Body of pancreas (tissue), 4 donors: Measurements from ENCODE around the gene SPATA25. TPM values are rescaled to one million over a fixed set of nuclear protein-coding genes. Genes with fewer than 3 reads are reported as not detected.

Experiments
- ATAC-seq: fragments of 150-250 bp; one replicate; pipeline ENCODE4 v1.9.1; 2016
- DNase-seq, 4 donors: peaks; one replicate each; pipeline ENCODE4 v3.0.0-alpha.2; 2019
- H3K27ac ChIP-seq, 4 donors: fragments of 200-600 bp; sonication (generic); 1 replicate in 3 of 4; 2 replicates in 1 of 4; pipeline versions ENCODE4 v1.5.1 to v1.6.1; 2016 to 2019; ENCODE audit warnings: mild to moderate bottlenecking in 1 of 4, mixed read lengths in 1 of 4, moderate library complexity in 1 of 4
- H3K27me3 ChIP-seq, 2 donors: fragments of 200-600 bp; sonication (generic); one replicate each; pipeline ENCODE4 v1.6.0; 2016; ENCODE audit warnings: mild to moderate bottlenecking in 1 of 2
- H3K36me3 ChIP-seq, 2 donors: fragments of 200-600 bp; sonication (generic); replicated peaks in 1 of 2; 2 replicates each; pipeline ENCODE4 v1.5.1; 2016; ENCODE audit warnings: low read depth in 2 of 2; ENCODE audit not compliant: insufficient read depth in 1 of 2
- H3K4me1 ChIP-seq: fragments of 200-600 bp; sonication (generic); one replicate; pipeline ENCODE4 v1.6.0; 2016
- H3K4me3 ChIP-seq, 2 donors: fragments of 200-600 bp; sonication (generic); 1 replicate in 1 of 2; 2 replicates in 1 of 2; pipeline ENCODE4 v1.5.1; 2016 to 2019
- H3K9me3 ChIP-seq, 3 donors: fragments of 200-600 bp; sonication (generic); 1 replicate in 2 of 3; 2 replicates in 1 of 3; pipeline ENCODE4 v1.5.1; 2016
- POLR2A ChIP-seq, 3 donors: fragments of 450-650 bp; IDR thresholded peaks; one replicate each; pipeline ENCODE4 v1.6.1; 2016; ENCODE audit warnings: antibody characterized with exemption in 3 of 3, mild to moderate bottlenecking in 2 of 3
- WGBS, 2 donors: methylation state at CpG; one replicate each; pipeline ENCODE4 v1.1.5; 2017; 5-methylcytosine and 5-hydroxymethylcytosine counted together
- intact Hi-C: fragments of 100-400 bp; cut with DNase I; formaldehyde crosslinking; loops from one replicate; pipeline ENCODE4 v1.15.1; 2023
- total RNA-seq, 2 donors: library from RNA; depleted of rRNA; stranded (reverse); fragments of >200 nt; gene quantifications; one replicate each; pipeline ENCODE4 v1.1.0, GENCODE V29; 2016
- TF ChIP-seq, protein P1 (sequence below), 7 experiments: fragments of 450-650 bp in 4 of 7; fragments of 200-600 bp in 3 of 7; sonication (generic) in 3 of 7; IDR thresholded peaks; one replicate each; pipeline ENCODE4 v1.5.1; 2016 to 2019; ENCODE audit warnings: antibody characterized with exemption in 7 of 7

The SPATA25 gene
- total RNA-seq, 2 donors from 2014 or later, result 1.3 to 2.6 TPM

DNA sequence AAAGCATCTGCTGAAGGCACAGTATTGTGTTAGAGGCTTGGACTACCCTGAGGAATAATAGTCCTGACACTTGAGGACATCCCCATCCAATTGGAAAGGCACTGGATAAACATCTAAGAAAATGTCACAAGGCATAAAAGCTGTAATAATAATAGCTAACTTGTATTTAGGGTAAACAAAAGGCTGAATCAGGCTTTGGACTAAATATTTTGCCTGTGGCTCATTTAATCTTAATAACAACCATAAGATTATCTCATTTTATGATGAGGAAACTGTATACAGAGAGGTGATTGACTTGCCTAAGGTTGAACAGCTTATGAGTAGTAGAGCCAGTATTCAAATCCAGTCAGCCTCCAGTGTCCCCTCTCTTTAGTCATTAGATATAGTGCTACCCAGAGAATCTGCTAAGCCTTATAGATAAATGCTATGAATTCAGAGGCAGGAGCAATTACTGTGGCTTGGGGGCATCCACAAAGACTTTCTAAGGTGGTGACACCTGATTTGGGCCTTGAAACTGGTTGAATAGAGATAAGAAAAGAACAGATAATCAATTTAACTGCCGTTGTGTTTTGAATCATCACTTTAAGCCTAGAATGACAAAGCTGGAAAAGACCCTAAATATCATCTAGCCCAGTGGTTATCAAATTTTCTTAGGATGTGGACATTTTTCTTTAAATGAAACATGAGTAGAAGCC, 13.9 kb downstream of the SPATA25 start:
- Histone ChIP-seq H3K4me1 (no peaks in the 10 kb centered on the region), H3K36me3 (peaks cover 0 to 3% of the 10 kb centered on the region in 2 donors), H3K27ac (no peak overlapping the region), H3K4me3 (no peak overlapping the region), H3K27me3 (no peaks in the 10 kb centered on the region), H3K9me3 (no peaks in the 10 kb centered on the region)
- intact Hi-C loops, result no loop called here
- DNase-seq (no peak), ATAC-seq (no peak)
- WGBS, 2 donors, result 20 to 29% methylated on average over 1 of the region's 1 CpG
- TF ChIP-seq POLR2A (IDR thresholded peaks at IDR 0.05), result no peak
- TF ChIP-seq, protein P1, sequence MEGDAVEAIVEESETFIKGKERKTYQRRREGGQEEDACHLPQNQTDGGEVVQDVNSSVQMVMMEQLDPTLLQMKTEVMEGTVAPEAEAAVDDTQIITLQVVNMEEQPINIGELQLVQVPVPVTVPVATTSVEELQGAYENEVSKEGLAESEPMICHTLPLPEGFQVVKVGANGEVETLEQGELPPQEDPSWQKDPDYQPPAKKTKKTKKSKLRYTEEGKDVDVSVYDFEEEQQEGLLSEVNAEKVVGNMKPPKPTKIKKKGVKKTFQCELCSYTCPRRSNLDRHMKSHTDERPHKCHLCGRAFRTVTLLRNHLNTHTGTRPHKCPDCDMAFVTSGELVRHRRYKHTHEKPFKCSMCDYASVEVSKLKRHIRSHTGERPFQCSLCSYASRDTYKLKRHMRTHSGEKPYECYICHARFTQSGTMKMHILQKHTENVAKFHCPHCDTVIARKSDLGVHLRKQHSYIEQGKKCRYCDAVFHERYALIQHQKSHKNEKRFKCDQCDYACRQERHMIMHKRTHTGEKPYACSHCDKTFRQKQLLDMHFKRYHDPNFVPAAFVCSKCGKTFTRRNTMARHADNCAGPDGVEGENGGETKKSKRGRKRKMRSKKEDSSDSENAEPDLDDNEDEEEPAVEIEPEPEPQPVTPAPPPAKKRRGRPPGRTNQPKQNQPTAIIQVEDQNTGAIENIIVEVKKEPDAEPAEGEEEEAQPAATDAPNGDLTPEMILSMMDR (IDR thresholded peaks at IDR 0.05), result no peak

DNA sequence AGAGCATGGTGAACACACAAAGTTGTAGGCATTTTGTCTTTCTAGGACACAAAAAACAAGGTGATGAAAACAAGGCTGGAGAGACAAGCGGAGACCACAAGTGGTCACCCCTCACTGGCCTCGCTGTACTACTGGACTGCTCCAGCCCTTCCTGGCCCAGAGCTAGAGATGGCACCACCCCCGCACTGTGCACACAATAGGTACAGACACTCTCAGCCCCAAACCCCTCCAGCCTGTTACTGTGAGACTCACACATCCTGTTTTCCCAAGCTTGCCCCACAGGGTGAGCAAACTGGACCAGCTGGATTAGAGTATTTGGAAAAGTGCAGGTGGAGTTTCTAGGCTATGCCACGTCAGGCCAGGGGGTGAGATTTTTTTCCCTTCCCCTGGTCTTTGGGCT, 14.8 kb downstream of the SPATA25 start:
- Histone ChIP-seq H3K27ac (no peak overlapping the region), H3K4me1 (no peaks in the 10 kb centered on the region), H3K36me3 (no peaks in the 10 kb centered on the region), H3K4me3 (no peak overlapping the region), H3K9me3 (no peaks in the 10 kb centered on the region), H3K27me3 (no peaks in the 10 kb centered on the region)
- intact Hi-C loops, result no loop called here
- ATAC-seq, result no peak
- 81 to 87% methylated on average over 4 of the region's 4 CpGs for WGBS, 2 donors
- DNase-seq, result no peak
- TF ChIP-seq, protein P1 (IDR thresholded peaks at IDR 0.05), result no peak
- no peak for TF ChIP-seq POLR2A (IDR thresholded peaks at IDR 0.05)

DNA sequence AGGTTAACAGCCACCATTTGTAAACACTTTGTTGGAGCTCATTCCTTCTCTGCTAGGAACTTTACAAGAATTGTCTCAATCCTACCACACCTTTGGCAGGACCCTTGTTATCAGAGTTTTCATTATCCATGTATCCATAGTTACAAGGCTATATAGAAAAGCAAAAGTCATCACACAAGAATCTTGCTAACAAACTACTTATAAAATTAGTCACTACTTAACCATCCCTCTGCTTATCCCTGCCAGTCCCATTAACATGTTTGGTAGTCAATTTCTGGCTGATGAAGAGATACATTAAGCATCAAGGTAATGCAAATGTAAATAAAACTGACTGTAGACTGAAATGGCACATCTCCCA, 19.6 kb downstream of the SPATA25 start:
- TF ChIP-seq, protein P1 (IDR thresholded peaks at IDR 0.05), result no peak
- TF ChIP-seq POLR2A (IDR thresholded peaks at IDR 0.05), result no peak
- Histone ChIP-seq H3K4me3 (no peak overlapping the region), H3K27me3 (no peaks in the 10 kb centered on the region), H3K9me3 (no peaks in the 10 kb centered on the region), H3K27ac (no peak overlapping the region), H3K4me1 (no peaks in the 10 kb centered on the region), H3K36me3 (no peaks in the 10 kb centered on the region)
- ATAC-seq, result no peak
- intact Hi-C loops, result no loop called here
- no peak for DNase-seq

DNA sequence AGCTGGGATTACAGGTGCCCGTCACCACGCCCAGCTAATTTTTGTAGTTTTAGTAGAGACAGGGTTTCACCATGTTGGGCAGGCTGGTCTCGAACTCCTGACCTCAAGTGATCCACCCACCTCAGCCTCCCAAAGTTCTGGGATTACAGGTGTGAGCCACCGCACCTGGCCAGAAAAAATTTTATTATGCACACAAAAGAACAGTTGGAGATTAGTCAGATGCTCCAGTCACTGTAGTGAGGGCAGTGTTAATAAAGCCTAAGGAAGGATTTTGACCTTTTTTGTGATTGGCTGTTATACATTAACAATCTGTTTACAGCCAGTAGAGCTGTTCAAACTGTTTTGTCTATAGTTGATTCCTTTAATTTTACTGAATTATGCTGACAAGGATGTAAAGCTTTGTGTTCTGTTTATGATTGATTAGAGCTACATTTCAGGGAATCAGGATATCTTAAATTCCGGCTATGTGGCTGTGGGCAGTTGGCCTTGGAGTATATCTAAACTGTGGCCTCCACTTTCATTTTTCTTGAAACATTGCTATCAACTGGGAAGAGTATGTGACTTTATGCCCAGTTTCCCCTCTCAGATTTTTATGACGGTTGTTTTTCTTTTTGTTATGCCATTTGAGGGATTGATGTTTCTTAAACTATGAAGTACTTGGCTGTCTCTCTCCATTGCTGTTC, 20.1 kb downstream of the SPATA25 start:
- DNase-seq (no peak), ATAC-seq (no peak)
- H3K9me3 ChIP-seq, result no peaks in the 10 kb centered on the region
- 54 to 69% methylated on average over 6 of the region's 6 CpGs for WGBS, 2 donors
- no peak overlapping the region for H3K27ac ChIP-seq
- intact Hi-C loops, result no loop called here
- H3K36me3 ChIP-seq, result no peaks in the 10 kb centered on the region
- H3K27me3 ChIP-seq, result no peaks in the 10 kb centered on the region
- H3K4me1 ChIP-seq, result no peaks in the 10 kb centered on the region
- TF ChIP-seq POLR2A (IDR thresholded peaks at IDR 0.05), result no peak
- TF ChIP-seq, protein P1 (IDR thresholded peaks at IDR 0.05), result no peak
- H3K4me3 ChIP-seq, result no peak overlapping the region

DNA sequence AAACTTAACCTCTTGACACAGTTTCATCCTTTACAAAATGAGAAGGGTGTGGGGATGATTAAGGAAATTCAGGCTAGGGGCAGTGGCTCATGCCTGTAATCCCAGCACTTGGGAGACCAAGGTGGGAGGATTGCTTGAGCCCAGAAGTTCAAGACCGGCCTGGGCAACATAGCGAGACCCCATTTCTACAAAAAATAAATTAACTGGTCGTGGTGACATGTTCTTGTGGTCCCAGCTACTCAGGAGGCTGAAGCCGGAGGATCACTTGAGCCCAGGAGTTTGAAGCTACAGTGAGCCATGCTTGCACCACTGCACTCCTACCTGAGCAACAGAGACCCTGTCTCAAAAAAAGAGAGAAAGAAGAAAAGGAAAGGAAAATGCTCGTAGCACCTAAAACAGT, 21.0 kb downstream of the SPATA25 start:
- intact Hi-C loops, result no loop called here
- ATAC-seq, result no peak
- Histone ChIP-seq H3K4me3 (no peak overlapping the region), H3K36me3 (no peaks in the 10 kb centered on the region), H3K27ac (no peak overlapping the region), H3K9me3 (no peaks in the 10 kb centered on the region), H3K27me3 (no peaks in the 10 kb centered on the region), H3K4me1 (no peaks in the 10 kb centered on the region)
- no peak for TF ChIP-seq POLR2A (IDR thresholded peaks at IDR 0.05)
- TF ChIP-seq, protein P1 (IDR thresholded peaks at IDR 0.05), result no peak
- DNase-seq, result no peak
- 95 to 96% methylated on average over 5 of the region's 5 CpGs for WGBS, 2 donors
